GM12874 (cell line): ENCODE measurements around the gene SEPTIN10.

Experiments used
- CTCF ChIP-seq: IDR thresholded peaks from 2 replicates; pipeline ENCODE4 v1.5.1; 2011; ENCODE audit warnings: low read depth, mild to moderate bottlenecking, control low read depth, low read length, moderate library complexity; ENCODE audit not compliant: insufficient read depth

The SEPTIN10 gene

DNA sequence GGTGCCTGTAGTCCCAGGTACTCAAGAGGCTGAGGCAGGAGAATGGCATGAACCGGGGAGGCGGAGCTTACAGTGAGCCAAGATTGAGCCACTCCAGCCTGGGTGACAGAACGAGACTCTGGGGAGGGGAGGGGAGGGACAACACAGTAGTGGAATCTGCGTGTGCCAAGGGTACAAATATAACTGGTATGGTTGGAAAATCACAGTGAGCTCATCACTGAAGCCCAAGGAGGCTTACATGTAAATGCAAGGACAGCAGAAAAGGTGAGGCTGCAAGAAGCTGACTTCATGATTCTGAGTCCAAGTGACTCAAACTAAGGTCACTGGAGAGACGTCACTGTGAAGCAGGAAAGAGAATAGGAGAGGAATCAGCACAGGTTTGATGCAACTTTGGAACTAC, 9.2 kb downstream of the SEPTIN10 start:
- no peak for TF ChIP-seq CTCF

DNA sequence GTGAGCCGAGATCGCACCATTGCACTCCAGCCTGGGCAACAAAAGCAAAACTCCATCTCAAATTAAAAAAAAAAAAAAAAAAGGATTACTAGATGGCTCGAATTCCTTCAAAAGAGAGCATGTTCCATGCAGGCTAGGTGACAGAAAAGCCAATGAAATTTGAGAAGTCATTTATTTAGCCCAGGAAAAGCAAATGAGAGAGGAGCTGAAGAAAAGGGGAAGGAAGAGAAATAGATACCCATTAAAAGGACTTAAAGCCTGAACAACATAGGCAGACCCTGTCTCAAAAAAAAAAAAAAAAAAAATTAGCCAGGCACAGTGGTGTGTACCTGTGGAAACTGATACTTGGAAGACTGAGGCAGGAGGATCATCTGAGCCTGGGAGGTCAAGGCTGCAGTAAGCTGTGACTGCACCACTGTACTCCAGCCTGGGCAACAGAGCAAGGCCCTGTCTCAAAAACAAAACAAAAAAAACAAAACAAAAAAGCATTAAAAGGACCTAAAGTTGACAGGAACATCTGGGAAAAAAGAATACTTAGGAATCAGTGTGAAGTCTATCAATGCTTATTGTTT, 11.1 kb downstream of the SEPTIN10 start:
- no peak for TF ChIP-seq CTCF

- TF ChIP-seq CTCF: no peak
Measured at GRCh38 chr2:109601783-109602182, 12.0 kb downstream of the SEPTIN10 start.

GRCh38 chr2:109597283-109597682, 16.5 kb downstream of the SEPTIN10 start:
- no peak for TF ChIP-seq CTCF

DNA sequence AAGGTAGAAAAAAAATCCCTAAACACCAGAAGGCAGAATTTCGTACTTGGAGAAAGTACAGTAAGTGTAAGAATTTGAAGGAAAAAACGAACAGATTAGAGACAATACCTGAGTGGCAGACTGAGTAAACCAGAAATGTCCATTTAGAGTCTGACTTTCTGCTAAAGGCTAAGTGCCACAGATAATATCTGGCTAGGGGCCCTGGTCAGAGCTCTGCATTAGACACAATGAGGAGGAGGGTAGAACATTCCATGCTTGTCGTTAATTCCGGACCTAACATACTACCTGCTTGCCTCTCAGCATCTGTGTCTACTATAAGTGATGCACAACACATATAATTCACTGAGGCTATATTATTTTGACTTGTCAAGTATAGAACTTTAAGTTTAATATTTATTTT, 18.1 kb downstream of the SEPTIN10 start:
- TF ChIP-seq CTCF: no peak

GRCh38 chr2:109594246-109594885, 19.4 kb downstream of the SEPTIN10 start:
- TF ChIP-seq CTCF: no peak

DNA sequence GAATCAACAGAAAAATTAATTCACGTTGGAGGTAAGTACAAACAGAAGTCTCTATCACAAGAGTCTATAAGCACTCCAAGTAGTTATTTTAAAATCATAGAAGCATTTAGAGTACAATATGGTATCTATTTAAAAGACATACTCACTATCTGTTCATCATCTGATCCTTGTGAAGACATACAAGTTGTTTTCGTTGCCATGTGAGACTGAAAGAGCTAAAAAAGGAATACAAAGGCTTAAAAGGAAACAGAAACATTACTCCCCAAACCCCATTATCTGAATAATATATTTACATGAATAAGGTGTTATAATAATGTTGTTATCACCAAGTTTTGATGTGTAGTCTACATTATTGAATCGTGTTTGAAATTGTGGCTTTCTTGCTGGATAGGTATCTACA, 20.9 kb downstream of the SEPTIN10 start:
- TF ChIP-seq CTCF: no peak
